Fibroblast of skin of back (primary cell): ENCODE measurements around the gene RAB35.
A peak's percentile ranks its signal among the peaks of the same experiment; 100 is the strongest.

Experiments used
- DNase-seq: peaks from one replicate; pipeline ENCODE4 v3.0.0-alpha.2; 2013

RAB35 gene

GRCh38 chr12:120132863-120133385 is 16.4 kb upstream of the RAB35 start:
- no peak for DNase-seq

GRCh38 chr12:120132054-120132836 is 15.7 kb upstream of the RAB35 start:
- no peak for DNase-seq

GRCh38 chr12:120131116-120131515 is 14.6 kb upstream of the RAB35 start:
- DNase-seq = no peak

DNA sequence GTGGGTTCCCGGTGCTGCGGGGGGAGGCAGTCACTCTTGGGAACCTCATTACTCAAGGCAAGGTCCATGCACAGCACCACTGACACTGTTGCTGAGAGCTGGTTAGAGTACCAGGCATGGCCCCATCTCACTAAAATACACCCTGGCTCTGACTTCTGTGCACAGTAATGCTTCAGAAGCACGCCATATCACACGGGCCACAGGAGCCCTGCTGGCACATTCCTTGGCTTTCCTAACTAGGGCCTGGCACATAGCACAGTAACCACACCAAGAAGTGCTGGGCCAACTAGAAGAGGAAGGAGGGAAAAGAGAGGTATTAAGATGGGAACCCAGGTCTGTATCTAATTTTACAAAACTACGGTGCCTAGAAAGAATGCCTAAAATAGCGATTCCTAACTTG is 13.5 kb upstream of the RAB35 start:
- no peak for DNase-seq

DNA sequence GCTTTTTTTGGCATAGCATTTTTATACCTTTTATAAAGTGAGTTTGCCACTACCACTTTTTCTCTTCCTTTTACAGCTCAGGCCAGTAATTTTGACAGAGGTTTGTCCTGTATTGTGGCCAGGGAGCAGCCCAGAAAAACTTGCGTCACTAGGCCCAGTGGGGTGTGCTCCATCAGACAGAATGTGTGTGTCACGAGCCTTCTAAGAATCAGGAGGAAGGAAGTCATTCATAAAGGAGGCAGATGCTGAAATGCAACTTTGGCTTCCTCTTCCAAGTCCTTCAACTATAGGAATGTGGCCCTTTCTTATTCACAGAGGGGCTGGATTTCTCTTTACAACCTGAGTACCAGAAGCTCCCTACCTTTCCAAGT is 10.1 kb upstream of the RAB35 start:
- DNase-seq = no peak

GRCh38 chr12:120125792-120126634 is 9.5 kb upstream of the RAB35 start:
- no peak for DNase-seq

DNA sequence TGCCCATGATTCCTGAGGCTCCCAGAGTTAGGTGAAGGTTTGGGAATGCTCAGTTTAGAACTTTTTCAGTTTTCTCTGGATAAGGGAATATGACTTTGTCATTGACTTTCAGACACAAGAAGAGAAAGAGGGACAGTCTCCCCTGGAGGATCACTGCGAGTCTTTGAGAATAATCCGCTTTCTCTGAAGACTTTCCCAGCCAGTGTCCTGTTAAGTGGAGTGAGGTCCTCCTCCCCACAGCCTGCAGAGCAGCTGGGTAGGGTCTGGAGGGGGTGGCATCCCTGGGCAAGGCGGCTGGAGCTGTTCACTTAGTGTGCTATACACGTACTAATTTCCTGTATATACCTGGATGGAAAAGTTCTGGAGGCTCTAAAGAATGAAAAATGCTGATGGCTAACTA is 8.5 kb upstream of the RAB35 start:
- DNase-seq = no peak

DNA sequence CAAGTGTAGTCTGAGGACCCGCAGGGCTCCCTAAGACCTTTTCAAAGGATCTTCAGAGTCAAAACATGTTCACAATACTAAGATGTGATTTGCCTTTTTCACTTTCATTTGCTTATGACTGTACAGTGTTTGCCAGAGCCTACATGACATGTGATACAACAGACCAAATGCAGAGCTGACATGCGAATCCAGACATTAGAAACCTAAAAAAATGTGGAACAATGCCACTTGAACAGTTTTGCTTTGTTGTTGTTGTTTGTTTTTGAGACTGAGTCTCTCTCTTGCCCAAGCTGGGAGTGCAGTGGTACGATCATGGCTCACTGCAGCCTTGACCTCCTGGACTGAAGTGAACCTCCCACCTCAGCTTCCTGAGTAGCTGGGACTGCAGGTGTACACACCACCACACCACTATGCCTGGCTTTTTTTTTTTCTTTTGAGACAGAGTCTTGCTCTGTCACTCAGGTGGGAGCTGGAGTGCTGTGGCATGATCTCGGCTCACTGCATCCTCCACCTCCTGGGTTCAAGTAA is 5.3 kb upstream of the RAB35 start:
- no peak for DNase-seq

- DNase-seq = no peak
These were observed 4.8 kb upstream of the RAB35 start for GRCh38 chr12:120121343-120121742.

DNA sequence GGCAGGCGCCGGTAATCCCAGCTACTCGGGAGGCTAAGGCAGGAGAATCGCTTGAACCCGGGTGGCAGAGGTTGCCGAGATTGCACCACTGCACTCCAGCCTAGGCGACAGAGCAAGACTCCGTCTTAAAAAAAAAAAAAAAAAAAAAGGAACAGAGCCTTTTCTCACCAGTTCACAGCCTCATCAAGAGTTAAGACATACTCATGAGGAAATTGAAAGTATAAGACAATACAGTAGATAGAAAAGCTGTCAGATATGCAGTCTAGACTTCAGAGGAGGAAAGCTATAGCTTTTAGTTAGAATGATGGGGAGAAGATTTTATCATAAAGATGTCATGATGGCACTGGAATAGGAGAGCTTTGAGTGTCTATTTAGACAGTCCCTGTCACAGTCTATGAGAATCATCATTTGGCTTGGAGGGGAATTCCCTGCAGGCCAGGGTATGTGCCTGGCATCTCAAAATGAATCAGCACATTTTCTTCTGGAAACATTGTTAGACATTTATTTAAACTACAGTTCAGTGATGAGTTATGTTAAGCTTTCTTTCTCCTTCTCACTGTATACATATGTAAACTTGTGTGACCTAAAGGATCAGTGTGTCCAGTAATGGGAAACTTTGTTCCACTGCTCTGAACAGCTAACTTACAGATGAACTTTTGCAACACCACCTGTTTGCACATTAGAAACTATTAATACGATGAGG is 2.9 kb upstream of the RAB35 start:
- peak; percentile 78 for DNase-seq

GRCh38 chr12:120118321-120119061 is 1.9 kb upstream of the RAB35 start:
- DNase-seq = peak; percentile 27

GRCh38 chr12:120117961-120118320 is 1.4 kb upstream of the RAB35 start:
- DNase-seq = no peak

- DNase-seq = peak; percentile 92
These were observed 469 bp upstream of the RAB35 start for GRCh38 chr12:120116792-120117651.

- DNase-seq = peak; percentile 47
These were observed 687 bp downstream of the RAB35 start for GRCh38 chr12:120115692-120116440.

DNA sequence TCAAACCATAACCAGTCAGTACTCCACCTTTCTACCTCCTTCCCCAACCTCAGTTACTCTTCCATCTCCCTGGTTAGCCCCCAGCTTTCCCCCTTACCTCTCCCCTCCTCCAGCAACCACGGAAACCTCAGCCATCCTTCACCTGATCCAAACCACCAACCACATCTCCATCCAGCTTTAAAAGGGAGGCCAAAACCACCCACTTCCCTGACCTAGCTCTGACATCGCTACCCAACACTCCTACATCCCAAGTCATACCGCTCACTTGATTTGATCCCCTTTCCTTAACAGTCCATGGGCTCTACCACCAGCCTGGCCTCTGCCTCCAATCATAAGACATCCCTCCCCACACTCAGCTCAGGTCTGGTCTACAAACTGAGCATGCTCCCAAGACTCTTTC is 1.5 kb downstream of the RAB35 start:
- no peak for DNase-seq

DNA sequence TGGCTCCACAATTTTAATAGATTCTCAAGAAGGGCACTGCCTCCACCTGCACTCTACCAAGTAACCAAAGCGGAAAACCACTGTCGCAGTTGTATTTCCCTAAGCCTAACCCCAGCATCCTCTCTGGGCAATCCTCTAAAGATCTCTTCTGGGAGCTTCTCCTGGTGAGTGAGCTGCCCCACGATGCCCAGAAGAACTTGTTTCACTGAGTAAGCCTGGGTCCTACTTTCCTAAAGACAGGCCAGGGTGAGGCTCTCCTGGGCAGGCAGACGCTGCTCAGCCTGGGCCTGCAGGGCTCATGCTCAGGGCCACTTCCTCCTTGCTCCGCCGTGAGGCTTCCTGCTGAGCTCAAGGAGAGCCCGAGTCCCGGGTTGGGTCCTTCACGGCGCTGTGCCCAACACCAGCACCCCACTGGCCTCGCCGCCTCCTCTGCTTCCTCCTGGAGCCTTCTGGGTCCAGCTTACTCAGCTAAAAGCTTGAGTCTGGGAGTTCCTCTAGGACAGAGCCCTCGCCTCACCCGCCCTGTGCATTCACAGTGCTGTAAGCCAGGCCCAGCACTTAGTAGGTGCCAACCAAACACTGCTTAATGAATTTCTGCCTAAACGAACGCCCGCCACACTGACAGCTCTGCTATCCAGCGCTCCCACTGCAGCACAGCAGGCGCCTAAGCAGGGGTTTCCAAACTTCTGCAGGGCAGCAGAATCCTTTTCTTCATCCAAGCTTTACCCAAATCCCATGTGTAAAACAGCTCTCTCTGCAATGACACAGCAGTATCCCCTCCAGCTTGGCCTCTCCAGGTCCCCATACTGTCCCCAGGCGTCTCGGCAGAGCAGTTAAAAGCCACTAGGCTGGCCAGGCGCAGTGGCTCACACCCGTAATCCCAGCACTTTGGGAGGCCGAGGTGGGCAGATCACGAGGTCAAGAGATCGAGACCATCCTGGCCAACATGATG is 5.7 kb downstream of the RAB35 start:
- DNase-seq = no peak

GRCh38 chr12:120109570-120110267 is 6.8 kb downstream of the RAB35 start:
- no peak for DNase-seq

- DNase-seq = no peak
These were observed 10.4 kb downstream of the RAB35 start for GRCh38 chr12:120106151-120106550.

- no peak for DNase-seq
These were observed 13.2 kb downstream of the RAB35 start for GRCh38 chr12:120103371-120103770.
